HepG2 (cell line): ENCODE data around the gene CUL9. TPM values are rescaled to one million over a fixed set of nuclear protein-coding genes. Genes with fewer than 3 reads are reported as not detected.

Experiments
- ATAC-seq: fragments of 200-7000 bp; cut with Tn5 transposase; 3 replicates; pipeline ENCODE4 v1.9.1; 2020; ENCODE audit warnings: mild to moderate bottlenecking, moderate library complexity
- BruUV-seq: library from RNA; stranded (reverse); fragments of 400-500 nt; replicated peaks from 2 replicates; lab custom pipeline; 2021; lab: Mats Ljungman, UMichigan
- CTCF ChIA-PET: fragments of 300-600 bp; formaldehyde crosslinking; extraction: SDS; loops from one replicate; lab custom pipeline; 2021; ENCODE audit warnings: low total read pairs, inconsistent platforms, low intra/inter-chr PET ratio; lab: Yijun Ruan, JAX
- POLR2A ChIA-PET: fragments of 350-600 bp; sonication (Branson Sonifier 250); formaldehyde crosslinking; loops from one replicate; lab custom pipeline; 2020; ENCODE audit warnings: antibody characterized with exemption, inconsistent platforms; lab: Yijun Ruan, JAX
- DNase-seq: peaks from one replicate; pipeline ENCODE4 v3.0.0-alpha.2; 2015; ENCODE audit warnings: low spot score
- FAIRE-seq: peaks from 3 replicates; lab custom pipeline; 2011; peaks lifted over from hg19 to GRCh38; lab: Jason Lieb, UNC
- H2AFZ ChIP-seq: one replicate; pipeline ENCODE4 v1.6.1; 2011; ENCODE audit warnings: low read length, inconsistent platforms
- H3K27ac ChIP-seq: fragments of 300-600 bp; 3 replicates; pipeline ENCODE4 v1.8.0; 2011; ENCODE audit warnings: mixed run types, mild to moderate bottlenecking, mixed read lengths, low read length, inconsistent platforms; ENCODE audit not compliant: insufficient read depth; ENCODE audit errors: extremely low read length
- H3K27me3 ChIP-seq, 2 experiments: fragments of 200-600 bp in 1 of 2; 2 replicates in 1 of 2; 3 replicates in 1 of 2; pipeline versions ENCODE4 v1.6.0 to v1.8.0; 2011; ENCODE audit warnings: low read length in 2 of 2, mild to moderate bottlenecking in 2 of 2, moderate library complexity in 2 of 2, inconsistent platforms in 1 of 2; ENCODE audit not compliant: insufficient read depth in 2 of 2, control insufficient read depth in 1 of 2
- H3K36me3 ChIP-seq, 2 experiments: fragments of 200-600 bp in 1 of 2; replicated peaks in 1 of 2; 2 replicates in 1 of 2; 3 replicates in 1 of 2; pipeline versions ENCODE4 v1.5.1 to v1.8.0; 2011; ENCODE audit warnings: low read length in 2 of 2, inconsistent platforms in 1 of 2; ENCODE audit not compliant: insufficient read depth in 2 of 2, control insufficient read depth in 1 of 2
- H3K4me1 ChIP-seq: 2 replicates; pipeline ENCODE4 v1.5.1; 2012; ENCODE audit warnings: low read length, inconsistent platforms; ENCODE audit not compliant: insufficient read depth
- H3K4me2 ChIP-seq: 2 replicates; pipeline ENCODE4 v1.6.0; 2011; ENCODE audit warnings: low read depth, low read length, inconsistent platforms
- H3K4me3 ChIP-seq, 3 experiments: fragments of 200-600 bp in 1 of 3; sonication (generic), shearing (Covaris generic) in 1 of 3; replicated peaks in 1 of 3; 2 replicates each; pipeline ENCODE4 v1.5.1; 2011 to 2016; ENCODE audit warnings: low read length in 3 of 3, inconsistent platforms in 2 of 3, low read depth in 2 of 3, mild to moderate bottlenecking in 2 of 3, control low read depth in 1 of 3, mixed read lengths in 1 of 3; ENCODE audit not compliant: insufficient read depth in 1 of 3
- H3K79me2 ChIP-seq: one replicate; pipeline ENCODE4 v1.6.1; 2011; ENCODE audit warnings: low read length, inconsistent platforms; ENCODE audit not compliant: insufficient read depth
- H3K9ac ChIP-seq: 2 replicates; pipeline ENCODE4 v1.6.0; 2011; ENCODE audit warnings: mild to moderate bottlenecking, low read depth, low read length, inconsistent platforms; ENCODE audit not compliant: insufficient read depth
- H3K9me3 ChIP-seq: 2 replicates; pipeline ENCODE4 v1.5.1; 2012; ENCODE audit warnings: mild to moderate bottlenecking, low read length
- H4K20me1 ChIP-seq: 2 replicates; pipeline ENCODE4 v1.6.0; 2011; ENCODE audit warnings: inconsistent platforms, mild to moderate bottlenecking, low read length, moderate library complexity; ENCODE audit not compliant: insufficient read depth
- AHR ChIP-seq: IDR thresholded peaks from 2 replicates; pipeline ENCODE4 v1.6.1; 2018; ENCODE audit warnings: missing genetic modification reagents, missing compliant biosample characterization
- CEBPB ChIP-seq: IDR thresholded peaks from 2 replicates; pipeline ENCODE4 v1.6.1; 2011; ENCODE audit warnings: low read depth, low read length, improper control_type of control experiment, borderline replicate concordance
- DRAP1 ChIP-seq: IDR thresholded peaks from 2 replicates; pipeline ENCODE4 v1.6.1; 2016; ENCODE audit warnings: missing genetic modification reagents, missing compliant biosample characterization
- DZIP1 ChIP-seq: sonication (generic); formaldehyde crosslinking; IDR thresholded peaks from 2 replicates; pipeline ENCODE4 v1.5.0; 2020; ENCODE audit warnings: mild to moderate bottlenecking, missing genetic modification reagents
- ETV5 ChIP-seq: IDR thresholded peaks from 2 replicates; pipeline ENCODE4 v1.6.1; 2018; ENCODE audit warnings: missing biosample characterization, missing genetic modification reagents, inconsistent platforms, borderline replicate concordance
- IKZF4 ChIP-seq: sonication (generic); formaldehyde crosslinking; IDR thresholded peaks from 2 replicates; pipeline ENCODE4 v1.5.1; 2020; ENCODE audit warnings: borderline replicate concordance, mild to moderate bottlenecking, low read depth, missing genetic modification reagents; ENCODE audit errors: not compliant biosample characterization
- KAT7 ChIP-seq: IDR thresholded peaks from 2 replicates; pipeline ENCODE4 v1.6.1; 2018; ENCODE audit warnings: borderline replicate concordance, missing compliant biosample characterization
- ONECUT2 ChIP-seq: sonication (generic); formaldehyde crosslinking; IDR thresholded peaks from 2 replicates; pipeline ENCODE4 v1.4.0; 2020; ENCODE audit warnings: missing genetic modification reagents
- PHF8 ChIP-seq: sonication (generic); formaldehyde crosslinking; IDR thresholded peaks from 2 replicates; pipeline ENCODE4 v1.5.0; 2020; ENCODE audit warnings: missing genetic modification reagents
- POLR2G ChIP-seq: fragments of 200-400 bp; formaldehyde crosslinking; IDR thresholded peaks from 2 replicates; pipeline ENCODE4 v1.6.1; 2018; ENCODE audit warnings: mild to moderate bottlenecking, low read depth, low read length, moderate library complexity
- SETDB1 ChIP-seq: sonication (generic); formaldehyde crosslinking; IDR thresholded peaks from 2 replicates; pipeline ENCODE4 v1.5.1; 2020; ENCODE audit warnings: missing genetic modification reagents, mild to moderate bottlenecking, borderline replicate concordance
- SMAD3 ChIP-seq: sonication (generic); formaldehyde crosslinking; IDR thresholded peaks from 2 replicates; pipeline ENCODE4 v1.4.0; 2020; ENCODE audit warnings: missing genetic modification reagents
- SNRNP70 ChIP-seq: fragments of 200-400 bp; formaldehyde crosslinking; IDR thresholded peaks from 2 replicates; pipeline ENCODE4 v1.6.1; 2017; ENCODE audit warnings: mild to moderate bottlenecking, low read depth, low read length, moderate library complexity
- ZNF800 ChIP-seq: sonication (generic); formaldehyde crosslinking; IDR thresholded peaks from 2 replicates; pipeline ENCODE4 v1.4.0; 2020; ENCODE audit warnings: missing genetic modification reagents
- WGBS: methylation state at CpG from one replicate; pipeline ENCODE4 v1.1.6; 2017; ENCODE audit warnings: low lambda C conversion rate; 5-methylcytosine and 5-hydroxymethylcytosine counted together
- in situ Hi-C: cut with HindIII; loops from 2 replicates; pipeline ENCODE4 v1.10.0; 2017; ENCODE audit warnings: low pct_unique_long_range_greater_than_20kb; ENCODE audit not compliant: extremely low pct_ligation_motif_present
- intact Hi-C: fragments of 100-400 bp; cut with micrococcal nuclease; formaldehyde crosslinking; loops from one replicate; pipeline ENCODE4 v1.10.0; 2022; ENCODE audit not compliant: unreplicated experiment
- polyA plus RNA-seq, 8 experiments: library from polyadenylated mRNA; depleted of rRNA in 3 of 8; stranded (reverse) in 7 of 8; unstranded in 1 of 8; fragments of >200 nt; fragmentation: Illumina TruSeq in 4 of 8; extraction: Trizol in 4 of 8; gene quantifications; 2 replicates each; pipeline versions ENCODE4 v1.2.1 to v1.2.3, GENCODE V29; 2011 to 2016; ENCODE audit warnings: low read depth in 4 of 8, missing spikeins in 1 of 8, mixed read lengths in 1 of 8; ENCODE audit not compliant: insufficient read depth in 1 of 8
- total RNA-seq, 5 experiments: library from RNA; depleted of rRNA; stranded (reverse); fragments of >200 nt; fragmentation: Illumina TruSeq; extraction: Trizol; gene quantifications; 2 replicates each; pipeline ENCODE4 v1.2.3, GENCODE V29; 2016; ENCODE audit warnings: low read depth in 1 of 5

Gene CUL9
- total and polyA plus RNA-seq, 2 of the 13 experiments (the other 11 are each of a cell fraction or from before 2014, with no cell fraction given), result 11.4 to 13.7 TPM

- TF ChIP-seq PHF8 (CRISPR knock-in tag) (peak; percentile 63; the same call in 1 of the 2 replicates), ONECUT2 (CRISPR knock-in tag) (peak; percentile 68; the same call in 1 of the 2 replicates), SETDB1 (CRISPR knock-in tag) (0 out of 2 replicates have a peak, but pooled peaks have one; percentile 50), ETV5 (CRISPR knock-in tag) (no peak)
Measured at GRCh38 chr6:43170417-43170930, 11.5 kb upstream of the CUL9 start (continued).

GRCh38 chr6:43170931-43171706 is 10.9 kb upstream of the CUL9 start, which contains the start of gene SRF:
TSS of gene SRF (plus strand) at chr6:43171269. CDS start at chr6:43171657, 388 bp downstream.
- BruUV-seq, result TSS peak; percentile 37
- Histone ChIP-seq H3K36me3 (peaks cover 8 to 14% of the 10 kb centered on the region in 2 experiments), H3K9ac (peak within 1 kb of the TSS; percentile 96), H4K20me1 (peaks cover 32% of the 10 kb centered on the region), H3K27me3 (no peaks in the 10 kb centered on the region; a peak in 1 of 5 replicates), H3K4me1 (peaks cover 37% of the 10 kb centered on the region), H3K9me3 (no peaks in the 10 kb centered on the region), H3K4me3 (peak within 1 kb of the TSS; percentile 95 to 97 (median 95)), H2AFZ (peak within 1 kb of the TSS; percentile 48), H3K4me2 (peak within 1 kb of the TSS; percentile 95), H3K27ac (peak within 1 kb of the TSS; percentile 82), H3K79me2 (peaks cover 36% of the 10 kb centered on the region)
- CTCF ChIA-PET, result interaction anchor here (0.8 kb wide), 1 partner anchor 118 kb away, joined by 3 read pairs; the partner anchor contains the start of gene CUL7
- ATAC-seq (peak; percentile 70), DNase-seq (peak; percentile 99), FAIRE-seq (peak; percentile 95)
- POLR2A ChIA-PET, result interaction anchor here (0.8 to 2.7 kb wide), 13 partner anchors 9 to 256 kb away, joined by 3 to 16 read pairs (median 5); partner anchors contain the start of genes ABCC10, CUL7, CUL9 and KLC4
- in situ Hi-C loops, result no loop called here
- intact Hi-C loops, result loop anchor here (5.0 kb wide), 1 partner anchor 456 kb away; the partner anchor contains the start of gene GTPBP2
- 3% methylated on average over 24 of the region's 83 CpGs for WGBS
- peak; percentile 97 for TF ChIP-seq DRAP1 (CRISPR knock-in tag)
- TF ChIP-seq ZNF800, result 0 out of 2 replicates have a peak, but pooled peaks have one; percentile 32
- no peak for TF ChIP-seq SNRNP70
- TF ChIP-seq DZIP1, result peak; percentile 81; the same call in 1 of the 2 replicates
- peak; percentile 58 for TF ChIP-seq IKZF4 (CRISPR knock-in tag)
- TF ChIP-seq SMAD3 (CRISPR knock-in tag), result no peak; the same call in 1 of the 2 replicates
- peak; percentile 56; the same call in 1 of the 2 replicates for TF ChIP-seq AHR
- TF ChIP-seq POLR2G, result peak; percentile 82
- TF ChIP-seq KAT7 (CRISPR knock-in tag), result no peak; the same call in none of the 2 replicates
- TF ChIP-seq CEBPB, result no peak
